Endodermal cell (in vitro differentiated cells): ENCODE measurements around the gene TLE1. TPM values are rescaled to one million over a fixed set of nuclear protein-coding genes. Genes with fewer than 3 reads are reported as not detected.

Experiments used
- DNase-seq: peaks from one replicate; pipeline ENCODE4 v3.0.0-alpha.2; 2017
- H3K27ac ChIP-seq: 2 replicates; pipeline ENCODE4 v1.5.1; 2013; ENCODE audit warnings: mild to moderate bottlenecking, low read depth, low read length, moderate library complexity
- H3K27me3 ChIP-seq: 2 replicates; pipeline ENCODE4 v1.6.1; 2013; ENCODE audit warnings: mild to moderate bottlenecking, low read length, moderate library complexity; ENCODE audit not compliant: insufficient read depth, control insufficient read depth, poor library complexity, severe bottlenecking
- H3K36me3 ChIP-seq: 2 replicates; pipeline ENCODE4 v1.7.0; 2013; ENCODE audit warnings: mild to moderate bottlenecking, low read length, moderate library complexity; ENCODE audit not compliant: control insufficient read depth, insufficient read depth
- H3K4me1 ChIP-seq: one replicate; pipeline ENCODE4 v1.7.0; 2013; ENCODE audit warnings: low read length; ENCODE audit not compliant: control insufficient read depth, insufficient read depth
- H3K4me3 ChIP-seq: 2 replicates; pipeline ENCODE4 v1.5.1; 2013; ENCODE audit warnings: mild to moderate bottlenecking, low read length, moderate library complexity
- H3K9ac ChIP-seq: 2 replicates; pipeline ENCODE4 v1.6.1; 2013; ENCODE audit warnings: mild to moderate bottlenecking, low read length, moderate library complexity; ENCODE audit not compliant: poor library complexity, severe bottlenecking; ENCODE audit errors: extremely low read depth
- H3K9me3 ChIP-seq: 2 replicates; pipeline ENCODE4 v1.6.1; 2013; ENCODE audit warnings: mild to moderate bottlenecking, low read length, moderate library complexity; ENCODE audit not compliant: control insufficient read depth
- H3K27ac Mint-ChIP-seq: 2 replicates; pipeline ENCODE4 v1.8.0; 2020; ENCODE audit warnings: mixed read lengths
- H3K27me3 Mint-ChIP-seq: 2 replicates; pipeline ENCODE4 v1.8.0; 2021; ENCODE audit warnings: mild to moderate bottlenecking, mixed read lengths; ENCODE audit not compliant: insufficient read depth
- H3K36me3 Mint-ChIP-seq: 2 replicates; pipeline ENCODE4 v1.8.0; 2020; ENCODE audit warnings: low read depth, mixed read lengths
- H3K4me1 Mint-ChIP-seq: 2 replicates; pipeline ENCODE4 v1.8.0; 2020; ENCODE audit warnings: mixed read lengths
- H3K4me3 Mint-ChIP-seq: 2 replicates; pipeline ENCODE4 v1.8.0; 2020; ENCODE audit warnings: mild to moderate bottlenecking, moderate library complexity, mixed read lengths
- H3K9me3 Mint-ChIP-seq: 2 replicates; pipeline ENCODE4 v1.8.0; 2020; ENCODE audit warnings: mild to moderate bottlenecking, mixed read lengths
- CTCF ChIP-seq: fragments of 200-600 bp; sonication (generic); conservative IDR thresholded peaks from 2 replicates; pipeline ENCODE4 v1.5.0; 2021; ENCODE audit warnings: antibody characterized with exemption, mild to moderate bottlenecking
- WGBS, 2 experiments: methylation state at CpG; one replicate each; pipeline versions ENCODE4 v1.1.5 to v1.1.7; 2013; ENCODE audit warnings: missing lambda C conversion rate in 2 of 2, mixed read lengths in 1 of 2; ENCODE audit not compliant: insufficient coverage in 1 of 2, insufficient read length in 1 of 2; 5-methylcytosine and 5-hydroxymethylcytosine counted together
- total RNA-seq, 2 donors: library from RNA; stranded (reverse); fragmentation: NEBNext Ultra II Directional in 1 of 2; extraction: Animal tissue kit (Norgen Biotek cat#: 25700) in 1 of 2; gene quantifications; 2 replicates in 1 of 2; 3 replicates in 1 of 2; pipeline ENCODE4 v1.2.1, GENCODE V29; 2021

The TLE1 gene
- total RNA-seq, 2 donors from 2014 or later = 49.7 to 73.5 TPM

DNA sequence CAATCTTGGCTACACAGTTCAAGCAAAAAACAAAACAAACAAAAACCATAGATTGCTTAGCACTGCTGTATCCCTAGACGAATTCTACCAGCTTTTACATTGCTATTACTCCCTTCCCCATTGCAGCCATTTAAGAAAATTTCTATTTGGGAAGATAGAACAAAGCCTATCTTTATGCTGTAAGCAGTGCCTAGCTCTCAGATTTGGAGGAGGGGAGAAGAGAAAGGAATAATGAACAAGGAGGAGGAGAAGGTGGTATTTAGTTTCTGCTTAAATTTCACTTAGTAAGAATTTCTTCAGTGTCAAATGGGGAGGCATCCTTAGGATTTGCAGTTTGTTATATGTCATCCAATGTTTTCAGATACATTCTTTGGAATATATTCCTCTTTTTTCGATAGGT lies 16.2 kb upstream of the TLE1 start:
- Mint-ChIP-seq H3K36me3 (no peaks in the 10 kb centered on the region), H3K4me3 (no peak overlapping the region), H3K27me3 (peaks cover 14% of the 10 kb centered on the region), H3K4me1 (no peaks in the 10 kb centered on the region), H3K27ac (no peak overlapping the region), H3K9me3 (no peaks in the 10 kb centered on the region)
- Histone ChIP-seq H3K9ac (no peak overlapping the region), H3K27me3 (no peaks in the 10 kb centered on the region), H3K4me1 (no peaks in the 10 kb centered on the region), H3K27ac (no peak overlapping the region), H3K9me3 (no peaks in the 10 kb centered on the region), H3K36me3 (no peaks in the 10 kb centered on the region), H3K4me3 (no peak overlapping the region)
- no peak for TF ChIP-seq CTCF
- WGBS, 2 experiments = 95% methylated on average over 2 of the region's 2 CpGs; no CpG with 5 or more reads in 1 of the 2 experiments
- DNase-seq = no peak

DNA sequence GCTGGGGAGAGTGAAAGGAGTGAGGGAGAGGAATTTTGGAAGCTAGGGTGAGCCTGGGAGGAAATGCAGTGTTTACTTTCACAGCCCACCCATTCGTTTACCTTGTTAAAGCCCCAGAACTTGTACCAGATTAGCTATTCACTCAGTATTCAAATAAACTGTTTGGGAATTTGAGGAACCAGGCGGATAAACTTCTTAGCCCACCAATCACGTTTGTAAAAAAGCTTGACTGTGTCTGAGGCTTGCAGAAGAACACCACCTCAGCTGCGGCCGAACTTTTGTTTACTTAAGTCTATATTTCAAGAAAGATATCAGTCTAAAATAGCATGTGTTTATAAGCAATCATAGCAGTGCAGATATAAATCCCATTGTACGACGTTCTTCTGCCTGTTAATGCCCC lies 5.2 kb upstream of the TLE1 start:
- no peaks in the 10 kb centered on the region for H3K36me3 ChIP-seq
- no peaks in the 10 kb centered on the region for H3K9me3 ChIP-seq
- no peak for TF ChIP-seq CTCF
- H3K4me3 Mint-ChIP-seq = peak overlapping the region; percentile 9
- no peak overlapping the region for H3K27ac Mint-ChIP-seq
- H3K27me3 Mint-ChIP-seq = peaks cover 55% of the 10 kb centered on the region
- H3K4me1 Mint-ChIP-seq = peaks cover 27% of the 10 kb centered on the region
- peaks cover 23% of the 10 kb centered on the region for H3K27me3 ChIP-seq
- DNase-seq = peak; percentile 38
- no peaks in the 10 kb centered on the region for H3K36me3 Mint-ChIP-seq
- no peak overlapping the region for H3K27ac ChIP-seq
- H3K4me3 ChIP-seq = no peak overlapping the region
- no peak overlapping the region for H3K9ac ChIP-seq
- H3K4me1 ChIP-seq = peaks cover 5% of the 10 kb centered on the region
- H3K9me3 Mint-ChIP-seq = no peaks in the 10 kb centered on the region
- 56 to 69% methylated on average over 4 to 7 of the region's 7 CpGs for WGBS, 2 experiments

DNA sequence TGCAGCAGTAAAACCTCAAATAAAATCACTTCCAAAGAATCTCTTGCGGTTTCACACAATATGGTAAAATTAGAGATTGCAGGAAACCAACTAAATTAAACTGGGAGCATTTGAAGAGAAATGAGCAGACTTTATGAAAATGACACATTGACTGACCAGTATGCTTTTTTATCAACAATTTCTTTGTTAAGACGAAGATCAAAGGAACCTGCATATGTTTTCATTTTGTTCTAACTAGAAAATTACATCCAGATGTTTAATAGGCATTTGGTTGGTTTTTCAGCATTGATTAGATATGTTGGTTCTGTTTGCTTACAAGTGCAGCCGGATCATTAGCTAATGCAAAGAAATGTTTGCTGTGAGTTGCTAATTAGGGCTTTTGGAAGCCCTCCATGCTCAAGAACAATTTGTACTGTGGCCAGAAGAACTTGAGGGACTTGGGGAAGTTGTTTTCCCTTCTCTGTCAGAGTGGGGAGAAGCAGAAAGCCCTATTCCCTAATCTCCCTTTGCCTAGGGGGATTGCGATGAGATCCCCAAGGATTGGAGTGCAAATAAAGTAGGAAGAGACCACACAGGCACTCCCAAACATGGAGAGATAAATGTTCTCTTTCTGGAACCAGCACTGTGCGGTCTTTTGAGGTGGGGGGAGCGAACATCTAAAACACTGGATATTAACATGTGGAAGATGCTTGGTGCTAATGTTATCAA lies 4.5 kb upstream of the TLE1 start:
- Mint-ChIP-seq H3K27ac (no peak overlapping the region), H3K4me3 (peak overlapping the region; percentile 9), H3K36me3 (no peaks in the 10 kb centered on the region), H3K4me1 (peaks cover 27% of the 10 kb centered on the region), H3K27me3 (peaks cover 55% of the 10 kb centered on the region), H3K9me3 (no peaks in the 10 kb centered on the region)
- Histone ChIP-seq H3K27me3 (peaks cover 23% of the 10 kb centered on the region), H3K4me3 (no peak overlapping the region), H3K27ac (no peak overlapping the region), H3K9me3 (no peaks in the 10 kb centered on the region), H3K36me3 (no peaks in the 10 kb centered on the region), H3K9ac (no peak overlapping the region), H3K4me1 (peaks cover 5% of the 10 kb centered on the region)
- peak; percentile 34 for DNase-seq
- WGBS, 2 experiments = 80 to 94% methylated on average over 2 to 5 of the region's 6 CpGs
- no peak for TF ChIP-seq CTCF
